Measurements from ENCODE around the gene MTHFD1L. TPM values are rescaled to one million over a fixed set of nuclear protein-coding genes. Genes with fewer than 3 reads are reported as not detected.

MTHFD1L gene
- total and polyA plus RNA-seq, 11 donors: 1.1 to 13.2 (median 4.2) TPM

DNA sequence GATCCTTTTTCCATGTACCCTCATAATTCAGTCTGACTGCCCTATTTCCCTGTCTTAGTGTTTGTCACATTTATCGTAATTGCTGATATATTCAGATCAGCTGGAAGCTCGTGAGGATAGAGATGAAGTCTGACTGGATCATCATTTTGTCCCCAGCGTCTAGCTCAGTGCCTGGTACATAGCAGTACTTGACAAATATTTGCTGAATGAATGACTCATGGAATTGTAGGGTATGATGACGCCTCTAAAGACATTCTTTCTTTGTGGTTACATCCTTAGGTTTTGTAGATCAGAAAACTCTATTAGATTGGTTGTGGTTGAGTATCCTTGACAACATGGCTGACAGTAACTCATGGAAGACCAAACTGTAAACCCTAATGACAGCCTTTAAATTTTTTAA lies 68.9 kb downstream of the MTHFD1L start:
- Histone ChIP-seq H3K36me3 (peaks cover 0 to 6% (median 0%) of the 10 kb centered on the region in 9 donors), H3K4me1 (peaks cover 0 to 15% (median 0%) of the 10 kb centered on the region in 12 donors), H3K9me3 (no peaks in the 10 kb centered on the region), H3K27me3 (no peaks in the 10 kb centered on the region), H3K27ac (no peak overlapping the region), H3K4me3 (no peak overlapping the region)
- DNase-seq: no peak
- intact Hi-C loops (cut with DNase I): no loop called here
- no peak for ATAC-seq
- TF ChIP-seq, protein P1, sequence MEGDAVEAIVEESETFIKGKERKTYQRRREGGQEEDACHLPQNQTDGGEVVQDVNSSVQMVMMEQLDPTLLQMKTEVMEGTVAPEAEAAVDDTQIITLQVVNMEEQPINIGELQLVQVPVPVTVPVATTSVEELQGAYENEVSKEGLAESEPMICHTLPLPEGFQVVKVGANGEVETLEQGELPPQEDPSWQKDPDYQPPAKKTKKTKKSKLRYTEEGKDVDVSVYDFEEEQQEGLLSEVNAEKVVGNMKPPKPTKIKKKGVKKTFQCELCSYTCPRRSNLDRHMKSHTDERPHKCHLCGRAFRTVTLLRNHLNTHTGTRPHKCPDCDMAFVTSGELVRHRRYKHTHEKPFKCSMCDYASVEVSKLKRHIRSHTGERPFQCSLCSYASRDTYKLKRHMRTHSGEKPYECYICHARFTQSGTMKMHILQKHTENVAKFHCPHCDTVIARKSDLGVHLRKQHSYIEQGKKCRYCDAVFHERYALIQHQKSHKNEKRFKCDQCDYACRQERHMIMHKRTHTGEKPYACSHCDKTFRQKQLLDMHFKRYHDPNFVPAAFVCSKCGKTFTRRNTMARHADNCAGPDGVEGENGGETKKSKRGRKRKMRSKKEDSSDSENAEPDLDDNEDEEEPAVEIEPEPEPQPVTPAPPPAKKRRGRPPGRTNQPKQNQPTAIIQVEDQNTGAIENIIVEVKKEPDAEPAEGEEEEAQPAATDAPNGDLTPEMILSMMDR (IDR thresholded peaks at IDR 0.05): no peak
- no peak for TF ChIP-seq POLR2A (IDR thresholded peaks at IDR 0.05)
- WGBS, 4 donors: 96 to 98% (median 98%) methylated on average over 4 of the region's 4 CpGs

DNA sequence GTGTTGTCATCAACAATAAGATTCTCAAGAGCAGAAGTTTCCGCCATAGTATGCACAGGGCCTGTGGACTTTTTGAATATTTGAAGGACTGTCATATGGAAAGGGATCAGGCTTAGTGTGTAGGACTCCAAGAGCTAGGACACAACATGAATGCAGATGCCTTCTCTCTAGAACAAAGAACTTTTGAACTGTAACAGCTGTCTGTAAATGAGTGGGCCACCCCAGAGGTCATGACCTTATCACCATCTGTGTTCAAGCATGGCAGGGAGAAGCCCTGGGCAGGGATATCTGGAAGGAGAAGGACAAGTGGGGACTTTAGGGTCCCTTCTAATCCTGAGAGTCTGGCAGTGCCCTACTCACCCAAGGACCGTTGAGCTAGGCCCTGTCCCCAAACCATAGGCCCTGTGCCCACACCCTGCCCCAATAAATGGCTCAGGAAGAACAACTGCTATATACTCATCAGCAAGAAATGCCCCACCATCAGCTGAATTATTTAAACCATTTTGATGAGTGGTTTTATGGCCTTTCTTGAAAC lies 70.6 kb downstream of the MTHFD1L start:
- Histone ChIP-seq H3K36me3 (peaks cover 0 to 6% (median 0%) of the 10 kb centered on the region in 9 donors), H3K27me3 (no peaks in the 10 kb centered on the region), H3K4me3 (no peak overlapping the region), H3K9me3 (no peaks in the 10 kb centered on the region), H3K4me1 (peaks cover 0 to 15% (median 0%) of the 10 kb centered on the region in 12 donors), H3K27ac (no peak overlapping the region)
- intact Hi-C loops (cut with DNase I): no loop called here
- 93 to 99% (median 96%) methylated on average over 2 of the region's 2 CpGs for whole genome bisulfite sequencing, 4 donors
- no peak for DNase-seq
- ATAC-seq: no peak
- TF ChIP-seq, protein P1 (IDR thresholded peaks at IDR 0.05): no peak
- TF ChIP-seq POLR2A (IDR thresholded peaks at IDR 0.05): no peak

DNA sequence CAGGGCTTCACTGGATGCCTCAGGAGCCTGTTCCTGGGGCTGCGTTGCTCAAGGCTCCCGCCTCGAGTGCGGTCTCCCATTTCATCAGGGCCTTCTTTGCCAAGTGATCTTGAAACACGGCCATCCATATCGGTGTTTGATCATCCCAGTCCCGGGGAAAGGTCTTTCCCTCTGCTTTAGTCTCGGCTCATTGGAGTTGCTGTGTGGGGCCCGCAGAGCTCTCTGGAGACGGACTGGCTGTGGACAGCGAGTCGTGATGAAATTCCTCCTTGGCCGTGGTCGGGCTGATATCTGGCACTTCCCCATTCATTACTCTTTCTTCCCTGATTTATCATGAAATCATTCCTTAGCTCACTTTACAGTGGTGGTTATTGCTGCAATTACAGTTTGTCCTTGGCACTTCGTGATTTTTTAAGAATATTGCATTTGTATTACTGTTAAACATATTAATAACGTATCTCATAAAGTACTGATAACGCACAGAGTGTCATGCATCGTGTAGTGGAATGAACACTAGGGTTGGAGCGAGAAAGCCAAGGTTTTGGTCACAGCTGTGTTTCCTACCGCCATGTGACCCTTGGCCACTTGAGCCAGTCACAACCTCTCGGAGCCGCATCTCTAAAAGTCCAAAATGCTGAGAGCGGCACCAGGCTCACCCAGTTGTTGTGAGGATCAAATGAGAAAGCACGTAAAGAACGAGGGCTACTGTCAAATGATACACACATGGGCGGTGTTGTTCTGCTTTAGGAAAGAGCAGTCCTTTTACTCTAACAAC lies 71.8 kb downstream of the MTHFD1L start:
- no peaks in the 10 kb centered on the region for H3K9me3 ChIP-seq
- intact Hi-C loops (cut with DNase I): no loop called here
- peaks cover 0 to 12% (median 0%) of the 10 kb centered on the region in 12 donors for H3K4me1 ChIP-seq
- ATAC-seq (peak in 3 of 4 donors; percentile 59 to 86 (median 81)), DNase-seq (peak in 2 of 5 donors; percentile 31 to 51)
- H3K36me3 ChIP-seq: peaks cover 0 to 6% (median 0%) of the 10 kb centered on the region in 9 donors
- no peaks in the 10 kb centered on the region for H3K27me3 ChIP-seq
- TF ChIP-seq, protein P1 (IDR thresholded peaks at IDR 0.05): no peak
- no peak for TF ChIP-seq POLR2A (IDR thresholded peaks at IDR 0.05)
- WGBS, 4 donors: 81 to 88% (median 84%) methylated on average over 26 of the region's 26 CpGs
- no peak overlapping the region for H3K4me3 ChIP-seq
- no peak overlapping the region for H3K27ac ChIP-seq

GRCh38 chr6:150939399-150939798 lies 73.9 kb downstream of the MTHFD1L start:
- no peaks in the 10 kb centered on the region for H3K9me3 ChIP-seq
- TF ChIP-seq, protein P1 (IDR thresholded peaks at IDR 0.05): no peak
- TF ChIP-seq POLR2A (IDR thresholded peaks at IDR 0.05): no peak
- ATAC-seq (no peak), DNase-seq (no peak)
- intact Hi-C loops (cut with DNase I): no loop called here
- peaks cover 0 to 6% (median 0%) of the 10 kb centered on the region in 9 donors for H3K36me3 ChIP-seq
- H3K27me3 ChIP-seq: no peaks in the 10 kb centered on the region
- H3K27ac ChIP-seq: no peak overlapping the region
- H3K4me1 ChIP-seq: peaks cover 0 to 6% (median 0%) of the 10 kb centered on the region in 12 donors
- 83 to 90% (median 87%) methylated on average over 5 of the region's 5 CpGs for WGBS, 4 donors
- no peak overlapping the region for H3K4me3 ChIP-seq
